Body of pancreas (tissue), 4 donors: Measurements from ENCODE around the gene TBC1D16.
A peak's percentile ranks its signal among the peaks of the same experiment; 100 is the strongest.

Experiments used
- POLR2A ChIP-seq, 3 donors: fragments of 450-650 bp; IDR thresholded peaks; one replicate each; pipeline ENCODE4 v1.6.1; 2016; ENCODE audit warnings: antibody characterized with exemption in 3 of 3, mild to moderate bottlenecking in 2 of 3
- TF ChIP-seq, protein P1 (sequence below), 7 experiments: fragments of 450-650 bp in 4 of 7; fragments of 200-600 bp in 3 of 7; sonication (generic) in 3 of 7; IDR thresholded peaks; one replicate each; pipeline ENCODE4 v1.5.1; 2016 to 2019; ENCODE audit warnings: antibody characterized with exemption in 7 of 7

DNA sequence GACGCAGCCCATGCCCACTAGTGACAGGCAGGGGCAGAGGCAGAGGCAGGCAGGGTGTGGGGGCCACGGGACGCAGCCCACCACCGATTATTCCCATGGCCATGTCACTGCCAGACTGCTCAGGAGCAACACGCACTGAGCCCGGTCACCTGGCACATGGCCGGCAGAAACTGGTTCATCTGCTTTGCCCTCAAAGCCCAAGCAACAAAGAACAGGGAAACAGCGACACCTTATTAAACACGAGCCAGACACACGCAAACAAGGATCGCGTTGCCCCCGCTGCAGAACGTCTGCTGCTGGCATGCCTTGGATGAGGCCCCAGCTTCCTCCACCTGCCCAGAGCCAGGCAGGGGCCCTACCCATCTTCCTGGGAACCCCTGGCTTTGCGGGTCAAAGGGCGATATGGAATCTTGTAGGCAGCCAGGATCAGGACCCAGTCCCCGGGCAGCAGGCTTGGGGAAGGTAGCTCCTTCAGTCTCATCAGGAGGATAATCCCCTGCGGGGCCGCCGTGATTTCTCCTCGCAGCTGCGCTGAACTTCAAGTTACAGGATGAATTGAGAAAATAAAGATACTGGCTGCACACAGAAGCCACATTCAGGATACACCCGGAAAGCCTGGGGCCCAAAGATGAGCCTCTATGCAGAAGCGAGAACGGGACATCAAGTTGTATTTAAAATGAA, 4.8 kb downstream of the TBC1D16 start:
- TF ChIP-seq, protein P1, sequence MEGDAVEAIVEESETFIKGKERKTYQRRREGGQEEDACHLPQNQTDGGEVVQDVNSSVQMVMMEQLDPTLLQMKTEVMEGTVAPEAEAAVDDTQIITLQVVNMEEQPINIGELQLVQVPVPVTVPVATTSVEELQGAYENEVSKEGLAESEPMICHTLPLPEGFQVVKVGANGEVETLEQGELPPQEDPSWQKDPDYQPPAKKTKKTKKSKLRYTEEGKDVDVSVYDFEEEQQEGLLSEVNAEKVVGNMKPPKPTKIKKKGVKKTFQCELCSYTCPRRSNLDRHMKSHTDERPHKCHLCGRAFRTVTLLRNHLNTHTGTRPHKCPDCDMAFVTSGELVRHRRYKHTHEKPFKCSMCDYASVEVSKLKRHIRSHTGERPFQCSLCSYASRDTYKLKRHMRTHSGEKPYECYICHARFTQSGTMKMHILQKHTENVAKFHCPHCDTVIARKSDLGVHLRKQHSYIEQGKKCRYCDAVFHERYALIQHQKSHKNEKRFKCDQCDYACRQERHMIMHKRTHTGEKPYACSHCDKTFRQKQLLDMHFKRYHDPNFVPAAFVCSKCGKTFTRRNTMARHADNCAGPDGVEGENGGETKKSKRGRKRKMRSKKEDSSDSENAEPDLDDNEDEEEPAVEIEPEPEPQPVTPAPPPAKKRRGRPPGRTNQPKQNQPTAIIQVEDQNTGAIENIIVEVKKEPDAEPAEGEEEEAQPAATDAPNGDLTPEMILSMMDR (IDR thresholded peaks at IDR 0.05): peak in 5 of 7 experiments; percentile 12 to 70 (median 64)
- TF ChIP-seq POLR2A (IDR thresholded peaks at IDR 0.05): peak in 2 of 3 donors; percentile 63 to 74
